RCC 7860 (cell line): ENCODE data around the gene RNF213.
"Not testable (repeated sequence)": the region's sequence is repeated elsewhere in the genome, so short reads cannot be mapped to it uniquely, and the experiment has no call there.

Experiments used
- DNase-seq: peaks from one replicate; pipeline ENCODE4 v3.0.0-alpha.2; 2015; ENCODE audit warnings: low spot score
- FAIRE-seq: peaks from 2 replicates; lab custom pipeline; 2012; peaks lifted over from hg19 to GRCh38; lab: Jason Lieb, UNC

The RNF213 gene

GRCh38 chr17:80223838-80224497 is 36.7 kb upstream of the RNF213 start:
- FAIRE-seq (no peak), DNase-seq (no peak)

GRCh38 chr17:80224683-80225082 is 36.0 kb upstream of the RNF213 start:
- no peak for DNase-seq

DNA sequence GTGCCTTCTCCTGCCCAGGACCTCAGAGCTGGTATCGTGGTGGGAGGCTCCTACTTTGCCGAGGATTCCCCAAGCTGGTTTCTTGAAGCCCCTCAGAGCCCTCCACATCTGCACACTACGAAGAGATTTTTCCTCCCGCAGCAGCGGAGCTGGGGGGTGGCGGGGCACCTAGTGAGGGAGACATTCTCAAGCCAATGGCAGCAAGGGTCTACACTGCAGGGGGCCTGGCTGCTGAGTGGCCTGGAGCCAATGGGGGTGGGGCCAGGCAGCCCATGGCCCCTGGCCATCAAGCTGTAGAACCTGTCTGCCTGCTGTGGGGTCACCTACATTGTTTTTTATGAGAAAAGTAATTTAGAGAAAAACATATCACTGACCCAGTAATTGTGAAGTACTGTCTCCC is 35.4 kb upstream of the RNF213 start:
- DNase-seq (no peak), FAIRE-seq (no peak)

More at GRCh38 chr17:80224683-80225082, 36.0 kb upstream of the RNF213 start:
- no peak for FAIRE-seq

- FAIRE-seq (no peak), DNase-seq (no peak)
Observed at GRCh38 chr17:80227156-80227555, 33.5 kb upstream of the RNF213 start.

GRCh38 chr17:80227666-80228065 is 33.0 kb upstream of the RNF213 start:
- DNase-seq (no peak), FAIRE-seq (no peak)

GRCh38 chr17:80228477-80228876 is 32.2 kb upstream of the RNF213 start:
- DNase-seq (no peak), FAIRE-seq (no peak)

- DNase-seq (no peak), FAIRE-seq (no peak)
Observed at GRCh38 chr17:80229011-80229410, 31.6 kb upstream of the RNF213 start.

DNA sequence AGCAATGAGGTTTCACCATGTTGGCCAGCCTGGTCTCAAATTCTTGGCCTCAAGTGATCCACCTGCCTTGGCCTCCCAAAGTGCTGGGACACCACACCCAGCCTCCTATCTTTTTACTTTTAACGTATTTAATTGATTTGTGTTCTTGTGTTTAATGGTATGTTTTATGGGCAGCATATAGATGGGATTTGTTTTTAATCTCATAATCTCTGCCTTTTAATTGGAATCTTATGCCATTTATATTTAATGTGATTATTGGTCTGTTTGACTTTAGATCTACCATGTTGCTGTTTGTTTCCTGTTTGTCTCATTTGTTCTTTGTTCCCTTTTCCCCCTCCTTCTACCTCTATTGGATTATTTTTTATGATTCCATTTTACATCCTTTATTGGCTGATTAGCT is 28.2 kb upstream of the RNF213 start:
- DNase-seq (no peak), FAIRE-seq (no peak)

GRCh38 chr17:80233202-80233601 is 27.4 kb upstream of the RNF213 start:
- no peak for FAIRE-seq
- DNase-seq: no peak

GRCh38 chr17:80236911-80237310 is 23.7 kb upstream of the RNF213 start:
- FAIRE-seq (no peak), DNase-seq (no peak)

DNA sequence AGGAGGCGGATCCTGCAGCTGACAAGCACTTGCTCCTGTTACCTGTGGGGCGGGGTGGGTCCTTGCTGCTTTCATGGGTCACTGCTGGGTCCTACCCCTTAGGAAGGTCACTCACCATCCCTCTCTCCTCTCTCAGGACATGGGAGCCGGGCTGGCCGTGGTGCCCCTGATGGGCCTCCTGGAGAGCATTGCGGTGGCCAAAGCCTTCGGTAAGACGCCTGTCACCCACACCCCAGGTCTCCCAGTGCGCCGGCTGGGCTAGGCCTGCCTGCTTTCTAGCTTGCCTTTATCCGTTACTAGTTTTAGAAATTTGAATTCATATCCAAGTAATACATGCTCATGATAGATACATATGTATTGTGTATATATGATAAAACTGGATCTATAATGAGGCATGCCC is 23.3 kb upstream of the RNF213 start:
- DNase-seq (no peak), FAIRE-seq (no peak)

GRCh38 chr17:80242505-80242904 is 18.1 kb upstream of the RNF213 start:
- DNase-seq (no peak), FAIRE-seq (no peak)

GRCh38 chr17:80243526-80244433 is 16.9 kb upstream of the RNF213 start:
- DNase-seq (no peak), FAIRE-seq (no peak)

- DNase-seq, FAIRE-seq: not testable (repeated sequence)
Observed at GRCh38 chr17:80244448-80244847, 16.2 kb upstream of the RNF213 start.

DNA sequence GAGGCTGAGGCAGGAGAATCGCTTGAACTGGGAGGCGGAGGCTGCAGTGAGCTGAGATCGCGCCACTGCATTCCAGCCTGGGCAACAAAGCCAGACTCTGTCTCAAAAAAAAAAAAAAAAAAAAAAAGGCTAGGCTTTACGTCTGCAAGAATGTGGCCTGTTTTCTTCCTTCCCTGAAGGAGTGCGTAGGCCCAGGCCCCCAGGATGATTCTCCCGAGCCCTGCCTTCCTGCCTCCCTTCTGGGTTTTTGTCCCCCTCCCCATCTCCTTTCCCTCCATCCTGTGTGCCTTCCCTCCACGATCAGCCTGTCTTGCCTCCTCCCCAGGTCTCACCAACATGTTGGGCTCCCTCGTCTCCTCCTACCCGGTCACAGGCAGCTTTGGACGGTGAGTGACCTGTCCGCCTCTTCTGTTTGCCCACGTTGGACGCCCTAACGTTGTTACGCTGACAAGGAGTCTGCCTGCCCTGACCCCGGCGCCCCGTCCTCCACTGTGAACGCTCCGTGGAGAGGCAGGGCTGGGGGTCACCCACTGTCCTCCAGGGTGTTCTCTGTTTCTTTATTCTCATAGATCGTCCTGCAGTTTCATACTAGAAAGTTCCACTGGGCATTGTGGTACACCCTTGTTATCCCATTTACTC is 15.7 kb upstream of the RNF213 start:
- no peak for FAIRE-seq
- no peak for DNase-seq

DNA sequence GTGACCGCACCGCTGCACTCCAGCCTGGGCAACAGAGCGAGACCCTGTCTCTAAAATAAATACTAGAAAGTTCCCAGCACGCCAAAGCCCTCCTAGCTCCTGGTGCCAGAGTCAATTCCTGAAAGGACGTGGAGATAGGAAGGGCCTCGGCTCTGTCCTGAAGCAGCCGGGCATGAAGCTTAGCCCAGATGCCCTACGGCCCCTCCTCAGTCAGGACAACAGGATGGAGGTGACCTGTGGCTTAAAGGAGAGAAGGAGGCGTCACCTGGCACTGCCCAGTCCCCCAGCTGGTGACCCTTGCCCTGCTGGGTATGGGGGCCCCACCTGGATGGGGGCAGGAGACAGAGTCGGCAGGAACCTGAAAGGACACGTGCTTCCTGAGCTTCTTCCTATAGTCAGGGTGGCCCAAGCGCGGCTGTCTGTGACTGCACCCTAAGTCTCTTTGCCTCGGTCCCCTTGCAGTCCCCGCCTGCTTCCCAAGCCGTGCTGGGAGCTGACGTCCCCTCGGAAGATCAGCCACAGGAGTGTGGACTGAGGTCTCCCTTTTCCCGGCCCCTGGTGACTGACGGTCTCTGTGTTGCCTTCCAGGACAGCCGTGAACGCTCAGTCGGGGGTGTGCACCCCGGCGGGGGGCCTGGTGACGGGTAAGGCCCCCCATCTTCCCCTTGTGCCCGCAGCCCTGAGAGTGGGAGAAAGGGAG is 14.9 kb upstream of the RNF213 start:
- FAIRE-seq (no peak), DNase-seq (no peak)

DNA sequence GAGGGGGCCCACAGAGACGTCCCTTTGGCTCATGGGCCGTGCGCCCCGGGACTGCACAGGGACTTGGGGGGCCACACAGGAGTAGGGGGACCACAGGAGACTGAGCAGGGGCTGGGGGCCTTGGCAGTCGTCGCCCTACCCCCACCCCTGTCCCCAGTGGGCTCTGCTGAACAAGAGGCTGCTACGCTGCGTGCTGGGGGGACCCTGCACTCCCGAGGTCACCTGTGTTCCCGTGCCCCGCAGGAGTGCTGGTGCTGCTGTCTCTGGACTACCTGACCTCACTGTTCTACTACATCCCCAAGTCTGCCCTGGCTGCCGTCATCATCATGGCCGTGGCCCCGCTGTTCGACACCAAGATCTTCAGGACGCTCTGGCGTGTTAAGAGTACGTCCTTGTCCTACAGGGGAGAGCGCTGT is 14.4 kb upstream of the RNF213 start:
- no peak for DNase-seq
- no peak for FAIRE-seq

- FAIRE-seq (no peak), DNase-seq (no peak)
Observed at GRCh38 chr17:80246726-80247125, 13.9 kb upstream of the RNF213 start.

GRCh38 chr17:80247561-80247960 is 13.1 kb upstream of the RNF213 start:
- DNase-seq (no peak), FAIRE-seq (no peak)

GRCh38 chr17:80248001-80248893 is 12.4 kb upstream of the RNF213 start:
- FAIRE-seq: no peak

More at GRCh38 chr17:80248001-80248893, 12.4 kb upstream of the RNF213 start:
- DNase-seq: no peak
